HepG2 (cell line): Measurements from ENCODE around the gene NXN. TPM values are rescaled to one million over a fixed set of nuclear protein-coding genes. Genes with fewer than 3 reads are reported as not detected.

ENCODE experiments used
- BRD4 ChIP-seq: sonication (generic); formaldehyde crosslinking; IDR thresholded peaks from 2 replicates; pipeline ENCODE4 v1.4.0; 2020; ENCODE audit warnings: missing genetic modification reagents
- CHD4 ChIP-seq: fragments of 200-600 bp; sonication (generic); IDR thresholded peaks from 2 replicates; pipeline ENCODE4 v1.7.0; 2017; ENCODE audit warnings: mild to moderate bottlenecking, low read length, borderline replicate concordance
- FOXK2 ChIP-seq: fragments of 450-650 bp; IDR thresholded peaks from 2 replicates; pipeline ENCODE4 v1.6.1; 2016
- HMGA1 ChIP-seq: sonication (generic); formaldehyde crosslinking; conservative IDR thresholded peaks from 2 replicates; pipeline ENCODE4 v1.4.0; 2020; ENCODE audit warnings: missing genetic modification reagents
- HOXD1 ChIP-seq: sonication (generic); formaldehyde crosslinking; IDR thresholded peaks from 2 replicates; pipeline ENCODE4 v1.5.0; 2020; ENCODE audit warnings: missing genetic modification reagents
- MYC ChIP-seq: sonication (generic); formaldehyde crosslinking; IDR thresholded peaks from 2 replicates; pipeline ENCODE4 v1.9.0; 2021; ENCODE audit warnings: missing genetic modification reagents, borderline replicate concordance
- NRL ChIP-seq: sonication (generic); formaldehyde crosslinking; IDR thresholded peaks from 2 replicates; pipeline ENCODE4 v1.5.0; 2020; ENCODE audit warnings: missing genetic modification reagents, mild to moderate bottlenecking, moderate library complexity, borderline replicate concordance
- RBAK ChIP-seq: sonication (generic); formaldehyde crosslinking; IDR thresholded peaks from 2 replicates; pipeline ENCODE4 v1.5.1; 2020; ENCODE audit warnings: mild to moderate bottlenecking, missing genetic modification reagents
- SMAD3 ChIP-seq: sonication (generic); formaldehyde crosslinking; IDR thresholded peaks from 2 replicates; pipeline ENCODE4 v1.4.0; 2020; ENCODE audit warnings: missing genetic modification reagents
- SYNCRIP ChIP-seq: fragments of 200-400 bp; formaldehyde crosslinking; IDR thresholded peaks from 2 replicates; pipeline ENCODE4 v1.6.1; 2018; ENCODE audit warnings: mild to moderate bottlenecking, low read depth, low read length; ENCODE audit not compliant: insufficient read depth
- TERF1 ChIP-seq: sonication (generic); formaldehyde crosslinking; IDR thresholded peaks from 2 replicates; pipeline ENCODE4 v1.8.0; 2022; ENCODE audit warnings: mild to moderate bottlenecking, missing genetic modification reagents, moderate library complexity
- WIZ ChIP-seq: sonication (generic); formaldehyde crosslinking; IDR thresholded peaks from 2 replicates; pipeline ENCODE4 v1.5.1; 2020; ENCODE audit warnings: mild to moderate bottlenecking, missing genetic modification reagents
- ZBTB44 ChIP-seq: sonication (generic); formaldehyde crosslinking; IDR thresholded peaks from 2 replicates; pipeline ENCODE4 v1.4.0; 2020; ENCODE audit warnings: missing genetic modification reagents
- ZEB1 ChIP-seq: IDR thresholded peaks from 2 replicates; pipeline ENCODE4 v1.6.1; 2012; ENCODE audit warnings: mild to moderate bottlenecking, low read depth, inconsistent platforms; ENCODE audit not compliant: insufficient replicate concordance
- ZNF136 ChIP-seq: sonication (generic); formaldehyde crosslinking; IDR thresholded peaks from 2 replicates; pipeline ENCODE4 v1.8.1; 2022; ENCODE audit warnings: low read depth, mild to moderate bottlenecking, moderate library complexity, missing genetic modification reagents
- ZNF160 ChIP-seq: sonication (generic); formaldehyde crosslinking; IDR thresholded peaks from 2 replicates; pipeline ENCODE4 v1.8.0; 2022; ENCODE audit warnings: mild to moderate bottlenecking, inconsistent platforms, missing genetic modification reagents
- ZNF225 ChIP-seq: sonication (generic); formaldehyde crosslinking; IDR thresholded peaks from 2 replicates; pipeline ENCODE4 v1.4.0; 2020; ENCODE audit warnings: mild to moderate bottlenecking, missing genetic modification reagents
- ZNF232 ChIP-seq: sonication (generic); formaldehyde crosslinking; IDR thresholded peaks from 2 replicates; pipeline ENCODE4 v1.4.0; 2020; ENCODE audit warnings: missing genetic modification reagents, borderline replicate concordance
- ZNF24 ChIP-seq: fragments of 450-650 bp; IDR thresholded peaks from 2 replicates; pipeline ENCODE4 v1.6.1; 2017; ENCODE audit warnings: antibody characterized with exemption, mild to moderate bottlenecking
- ZNF30 ChIP-seq: sonication (generic); formaldehyde crosslinking; IDR thresholded peaks from 2 replicates; pipeline ENCODE4 v1.5.0; 2020; ENCODE audit warnings: mild to moderate bottlenecking, missing genetic modification reagents
- ZNF558 ChIP-seq: sonication (generic); formaldehyde crosslinking; IDR thresholded peaks from 2 replicates; pipeline ENCODE4 v1.9.0; 2022; ENCODE audit warnings: mild to moderate bottlenecking, missing genetic modification reagents, borderline replicate concordance
- ZNF572 ChIP-seq: sonication (generic); formaldehyde crosslinking; IDR thresholded peaks from 2 replicates; pipeline ENCODE4 v1.5.1; 2020; ENCODE audit warnings: mild to moderate bottlenecking, missing genetic modification reagents
- ZNF577 ChIP-seq: sonication (generic); formaldehyde crosslinking; IDR thresholded peaks from 2 replicates; pipeline ENCODE4 v1.4.0; 2020; ENCODE audit warnings: mild to moderate bottlenecking, low read depth, missing genetic modification reagents, borderline replicate concordance
- ZSCAN21 ChIP-seq: sonication (generic); formaldehyde crosslinking; IDR thresholded peaks from 2 replicates; pipeline ENCODE4 v1.8.0; 2022; ENCODE audit warnings: mild to moderate bottlenecking, missing genetic modification reagents, moderate library complexity, borderline replicate concordance
- polyA plus RNA-seq, 8 experiments: library from polyadenylated mRNA; depleted of rRNA in 3 of 8; stranded (reverse) in 7 of 8; unstranded in 1 of 8; fragments of >200 nt; fragmentation: Illumina TruSeq in 4 of 8; extraction: Trizol in 4 of 8; gene quantifications; 2 replicates each; pipeline versions ENCODE4 v1.2.1 to v1.2.3, GENCODE V29; 2011 to 2016; ENCODE audit warnings: low read depth in 4 of 8, missing spikeins in 1 of 8, mixed read lengths in 1 of 8; ENCODE audit not compliant: insufficient read depth in 1 of 8
- total RNA-seq, 5 experiments: library from RNA; depleted of rRNA; stranded (reverse); fragments of >200 nt; fragmentation: Illumina TruSeq; extraction: Trizol; gene quantifications; 2 replicates each; pipeline ENCODE4 v1.2.3, GENCODE V29; 2016; ENCODE audit warnings: low read depth in 1 of 5
- TF ChIP-seq, protein P1 (sequence below): sonication (generic); formaldehyde crosslinking; IDR thresholded peaks from 2 replicates; pipeline ENCODE4 v1.5.0; 2020; ENCODE audit warnings: missing genetic modification reagents
- TF ChIP-seq, protein P2 (sequence below): sonication (generic); formaldehyde crosslinking; IDR thresholded peaks from 2 replicates; pipeline ENCODE4 v1.5.0; 2020; ENCODE audit warnings: missing genetic modification reagents
- TF ChIP-seq, protein P3 (sequence below): sonication (generic); formaldehyde crosslinking; IDR thresholded peaks from 2 replicates; pipeline ENCODE4 v1.9.0; 2021; ENCODE audit warnings: missing genetic modification reagents, mild to moderate bottlenecking, borderline replicate concordance

Gene NXN
- total and polyA plus RNA-seq, 2 of the 13 experiments (the other 11 are each of a cell fraction or from before 2014, with no cell fraction given), result 22.2 to 24.3 TPM

GRCh38 chr17:752002-752619, 227.5 kb downstream of the NXN start, which contains the start of gene GEMIN4 (continued):
- TF ChIP-seq ZNF136 (peak; percentile 63; the same call in 1 of the 2 replicates), ZNF225 (CRISPR knock-in tag) (no peak), SMAD3 (CRISPR knock-in tag) (no peak), ZEB1 (no peak), ZBTB44 (CRISPR knock-in tag) (no peak), RBAK (no peak), FOXK2 (no peak), BRD4 (CRISPR knock-in tag) (no peak), ZSCAN21 (CRISPR knock-in tag) (peak; percentile 77; the same call in 1 of the 2 replicates), WIZ (CRISPR knock-in tag) (no peak), ZNF232 (CRISPR knock-in tag) (peak; percentile 83; the same call in 1 of the 2 replicates), ZNF572 (CRISPR knock-in tag) (no peak), ZNF160 (peak; percentile 79; the same call in 1 of the 2 replicates), ZNF558 (CRISPR knock-in tag) (peak; percentile 49; the same call in 1 of the 2 replicates), ZNF30 (CRISPR knock-in tag) (no peak), ZNF577 (no peak), NRL (CRISPR knock-in tag) (peak; percentile 83), CHD4 (no peak), HOXD1 (CRISPR knock-in tag) (no peak; the same call in 1 of the 2 replicates), SYNCRIP (no peak), HMGA1 (CRISPR knock-in tag) (no peak), MYC (CRISPR knock-in tag) (peak; percentile 86; the same call in 1 of the 2 replicates), ZNF24 (no peak), TERF1 (CRISPR knock-in tag) (no peak)
- TF ChIP-seq, protein P1, sequence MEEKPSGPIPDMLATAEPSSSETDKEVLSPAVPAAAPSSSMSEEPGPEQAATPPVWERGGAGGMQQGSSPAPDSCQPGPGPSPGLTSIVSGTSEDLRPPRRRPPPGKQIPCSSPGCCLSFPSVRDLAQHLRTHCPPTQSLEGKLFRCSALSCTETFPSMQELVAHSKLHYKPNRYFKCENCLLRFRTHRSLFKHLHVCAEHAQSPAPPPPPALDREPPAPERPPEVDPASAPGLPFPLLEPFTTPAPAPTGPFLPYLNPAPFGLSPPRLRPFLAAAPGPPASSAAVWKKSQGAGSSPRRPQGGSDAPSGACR (CRISPR knock-in tag), result peak; percentile 39; the same call in 1 of the 2 replicates
- TF ChIP-seq, protein P2, sequence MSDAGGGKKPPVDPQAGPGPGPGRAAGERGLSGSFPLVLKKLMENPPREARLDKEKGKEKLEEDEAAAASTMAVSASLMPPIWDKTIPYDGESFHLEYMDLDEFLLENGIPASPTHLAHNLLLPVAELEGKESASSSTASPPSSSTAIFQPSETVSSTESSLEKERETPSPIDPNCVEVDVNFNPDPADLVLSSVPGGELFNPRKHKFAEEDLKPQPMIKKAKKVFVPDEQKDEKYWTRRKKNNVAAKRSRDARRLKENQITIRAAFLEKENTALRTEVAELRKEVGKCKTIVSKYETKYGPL (CRISPR knock-in tag), result no peak
- TF ChIP-seq, protein P3, sequence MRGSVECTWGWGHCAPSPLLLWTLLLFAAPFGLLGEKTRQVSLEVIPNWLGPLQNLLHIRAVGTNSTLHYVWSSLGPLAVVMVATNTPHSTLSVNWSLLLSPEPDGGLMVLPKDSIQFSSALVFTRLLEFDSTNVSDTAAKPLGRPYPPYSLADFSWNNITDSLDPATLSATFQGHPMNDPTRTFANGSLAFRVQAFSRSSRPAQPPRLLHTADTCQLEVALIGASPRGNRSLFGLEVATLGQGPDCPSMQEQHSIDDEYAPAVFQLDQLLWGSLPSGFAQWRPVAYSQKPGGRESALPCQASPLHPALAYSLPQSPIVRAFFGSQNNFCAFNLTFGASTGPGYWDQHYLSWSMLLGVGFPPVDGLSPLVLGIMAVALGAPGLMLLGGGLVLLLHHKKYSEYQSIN (CRISPR knock-in tag), result no peak
